HepG2 (cell line): ENCODE results near the gene TMEM269.

Source experiments
- EP300 ChIP-seq, 3 experiments: sonication (generic) in 1 of 3; formaldehyde crosslinking in 1 of 3; IDR thresholded peaks; 2 replicates each; pipeline versions ENCODE4 v1.5.1 to v1.6.1; 2011 to 2020; ENCODE audit warnings: low read depth in 2 of 3, low read length in 2 of 3, borderline replicate concordance in 1 of 3, improper control_type of control experiment in 1 of 3, mild to moderate bottlenecking in 1 of 3, missing genetic modification reagents in 1 of 3, moderate library complexity in 1 of 3
- NR2F6 ChIP-seq, 2 experiments: IDR thresholded peaks; 2 replicates each; pipeline ENCODE4 v1.6.1; 2016; ENCODE audit warnings: antibody characterized with exemption in 1 of 2, mild to moderate bottlenecking in 1 of 2
- PRPF4 ChIP-seq: fragments of 200-400 bp; formaldehyde crosslinking; IDR thresholded peaks from 2 replicates; pipeline ENCODE4 v1.6.1; 2016; ENCODE audit warnings: low read length, low read depth; ENCODE audit not compliant: poor library complexity, severe bottlenecking
- ZNF431 ChIP-seq: sonication (generic); formaldehyde crosslinking; IDR thresholded peaks from 2 replicates; pipeline ENCODE4 v1.9.0; 2022; ENCODE audit warnings: missing genetic modification reagents, low read depth, mild to moderate bottlenecking, borderline replicate concordance
- ZNF607 ChIP-seq: sonication (generic); formaldehyde crosslinking; IDR thresholded peaks from 2 replicates; pipeline ENCODE4 v1.5.1; 2020; ENCODE audit warnings: missing genetic modification reagents, mild to moderate bottlenecking, borderline replicate concordance
- ZNF775 ChIP-seq: sonication (generic); formaldehyde crosslinking; IDR thresholded peaks from 2 replicates; pipeline ENCODE4 v1.4.0; 2020; ENCODE audit warnings: missing genetic modification reagents, mild to moderate bottlenecking, moderate library complexity, borderline replicate concordance
- TF ChIP-seq, protein P1 (sequence below): sonication (generic); formaldehyde crosslinking; IDR thresholded peaks from 2 replicates; pipeline ENCODE4 v1.5.0; 2020; ENCODE audit warnings: mild to moderate bottlenecking, missing genetic modification reagents, moderate library complexity
- TF ChIP-seq, protein P2 (sequence below): sonication (generic); formaldehyde crosslinking; IDR thresholded peaks from 2 replicates; pipeline ENCODE4 v1.8.0; 2022; ENCODE audit warnings: missing genetic modification reagents, mild to moderate bottlenecking, borderline replicate concordance

DNA sequence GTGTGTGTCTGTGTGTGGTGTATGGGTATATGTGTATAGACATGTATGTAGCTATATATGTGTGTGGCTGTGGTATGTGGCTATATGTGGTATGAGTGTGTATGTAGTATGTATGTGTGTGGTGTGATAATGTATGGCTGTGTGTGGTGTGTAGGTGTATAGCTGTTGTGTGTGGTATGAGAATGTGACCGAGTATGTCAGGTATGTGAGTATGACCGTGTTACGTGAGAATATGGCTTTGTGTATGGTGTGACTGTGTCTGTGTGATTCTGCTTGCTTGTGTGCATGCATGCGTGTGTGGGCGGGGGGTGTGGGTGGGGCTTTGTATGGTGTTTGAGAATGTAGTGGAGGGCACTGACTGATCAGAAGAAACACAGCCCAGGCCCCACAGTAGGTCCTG lies 65.2 kb downstream of the TMEM269 start:
- TF ChIP-seq, protein P1, sequence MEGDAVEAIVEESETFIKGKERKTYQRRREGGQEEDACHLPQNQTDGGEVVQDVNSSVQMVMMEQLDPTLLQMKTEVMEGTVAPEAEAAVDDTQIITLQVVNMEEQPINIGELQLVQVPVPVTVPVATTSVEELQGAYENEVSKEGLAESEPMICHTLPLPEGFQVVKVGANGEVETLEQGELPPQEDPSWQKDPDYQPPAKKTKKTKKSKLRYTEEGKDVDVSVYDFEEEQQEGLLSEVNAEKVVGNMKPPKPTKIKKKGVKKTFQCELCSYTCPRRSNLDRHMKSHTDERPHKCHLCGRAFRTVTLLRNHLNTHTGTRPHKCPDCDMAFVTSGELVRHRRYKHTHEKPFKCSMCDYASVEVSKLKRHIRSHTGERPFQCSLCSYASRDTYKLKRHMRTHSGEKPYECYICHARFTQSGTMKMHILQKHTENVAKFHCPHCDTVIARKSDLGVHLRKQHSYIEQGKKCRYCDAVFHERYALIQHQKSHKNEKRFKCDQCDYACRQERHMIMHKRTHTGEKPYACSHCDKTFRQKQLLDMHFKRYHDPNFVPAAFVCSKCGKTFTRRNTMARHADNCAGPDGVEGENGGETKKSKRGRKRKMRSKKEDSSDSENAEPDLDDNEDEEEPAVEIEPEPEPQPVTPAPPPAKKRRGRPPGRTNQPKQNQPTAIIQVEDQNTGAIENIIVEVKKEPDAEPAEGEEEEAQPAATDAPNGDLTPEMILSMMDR (CRISPR knock-in tag): no peak
- TF ChIP-seq PRPF4: no peak
- TF ChIP-seq, protein P2, sequence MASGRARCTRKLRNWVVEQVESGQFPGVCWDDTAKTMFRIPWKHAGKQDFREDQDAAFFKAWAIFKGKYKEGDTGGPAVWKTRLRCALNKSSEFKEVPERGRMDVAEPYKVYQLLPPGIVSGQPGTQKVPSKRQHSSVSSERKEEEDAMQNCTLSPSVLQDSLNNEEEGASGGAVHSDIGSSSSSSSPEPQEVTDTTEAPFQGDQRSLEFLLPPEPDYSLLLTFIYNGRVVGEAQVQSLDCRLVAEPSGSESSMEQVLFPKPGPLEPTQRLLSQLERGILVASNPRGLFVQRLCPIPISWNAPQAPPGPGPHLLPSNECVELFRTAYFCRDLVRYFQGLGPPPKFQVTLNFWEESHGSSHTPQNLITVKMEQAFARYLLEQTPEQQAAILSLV (CRISPR knock-in tag): no peak
- TF ChIP-seq ZNF607 (CRISPR knock-in tag): no peak
- no peak for TF ChIP-seq NR2F6 (IDR thresholded peaks at IDR 0.05)
- no peak for TF ChIP-seq NR2F6 (CRISPR knock-in tag; IDR thresholded peaks at IDR 0.05)
- no peak for TF ChIP-seq ZNF775 (CRISPR knock-in tag)
- no peak for TF ChIP-seq EP300 (IDR thresholded peaks at IDR 0.05; ENCODE audit: low read depth in 2 of 2, low read length in 2 of 2)
- no peak for TF ChIP-seq EP300 (CRISPR knock-in tag; IDR thresholded peaks at IDR 0.05; ENCODE audit: borderline replicate concordance)
- no peak for TF ChIP-seq ZNF431 (CRISPR knock-in tag)
